ENCODE measurements around the gene ITGA7.
A peak's percentile ranks its signal among the peaks of the same experiment; 100 is the strongest.

Gene ITGA7

GRCh38 chr12:55729819-55730818 lies 22.4 kb upstream of the ITGA7 start:
- peak overlapping the region; percentile 98 for H3K27ac ChIP-seq (ENCODE audit: low read depth, low read length)
- H3K9ac ChIP-seq (ENCODE audit: low read length) = peak overlapping the region; percentile 72
- H3K4me1 ChIP-seq (ENCODE audit: insufficient read depth, low read length) = peaks cover 38% of the 10 kb centered on the region
- H3K9me3 ChIP-seq (ENCODE audit: low read length) = no peaks in the 10 kb centered on the region
- H3K27me3 ChIP-seq (ENCODE audit: control insufficient read depth in 1 of 2, insufficient read depth in 2 of 2, low read length in 2 of 2) = no peaks in the 10 kb centered on the region
- peak overlapping the region; percentile 56 to 97 for H3K4me3 ChIP-seq (ENCODE audit: low read depth in 1 of 2, low read length in 2 of 2)
- H3K36me3 ChIP-seq (ENCODE audit: insufficient read depth, low read length) = peaks cover 22% of the 10 kb centered on the region

- Histone ChIP-seq H3K9me3 (ENCODE audit: low read length) (no peaks in the 10 kb centered on the region), H3K9ac (ENCODE audit: low read length) (peak within 1 kb of the TSS; percentile 91), H3K4me1 (ENCODE audit: insufficient read depth, low read length) (peaks cover 47% of the 10 kb centered on the region), H3K27me3 (ENCODE audit: control insufficient read depth in 1 of 2, insufficient read depth in 2 of 2, low read length in 2 of 2) (no peaks in the 10 kb centered on the region), H3K27ac (ENCODE audit: low read depth, low read length) (peak within 1 kb of the TSS; percentile 98), H3K4me3 (ENCODE audit: low read depth in 1 of 2, low read length in 2 of 2) (peak within 1 kb of the TSS; percentile 83 to 97), H3K36me3 (ENCODE audit: insufficient read depth, low read length) (peaks cover 32% of the 10 kb centered on the region)
These were observed 21.5 kb upstream of the ITGA7 start, which contains the start of gene CD63 for GRCh38 chr12:55728939-55729818. Gene CD63 (minus strand): TSS chr12:55729009. CDS start chr12:55728341, 668 bp downstream.

- Histone ChIP-seq H3K27ac (ENCODE audit: low read depth, low read length) (peak overlapping the region; percentile 98), H3K4me3 (ENCODE audit: low read depth in 1 of 2, low read length in 2 of 2) (peak overlapping the region; percentile 83 to 97), H3K27me3 (ENCODE audit: control insufficient read depth in 1 of 2, insufficient read depth in 2 of 2, low read length in 2 of 2) (no peaks in the 10 kb centered on the region), H3K4me1 (ENCODE audit: insufficient read depth, low read length) (peaks cover 55% of the 10 kb centered on the region), H3K9me3 (ENCODE audit: low read length) (no peaks in the 10 kb centered on the region), H3K9ac (ENCODE audit: low read length) (peak overlapping the region; percentile 91), H3K36me3 (ENCODE audit: insufficient read depth, low read length) (peaks cover 36% of the 10 kb centered on the region)
These were observed 20.7 kb upstream of the ITGA7 start for GRCh38 chr12:55728186-55728938.

- Histone ChIP-seq H3K9ac (ENCODE audit: low read length) (peak overlapping the region; percentile 91), H3K36me3 (ENCODE audit: insufficient read depth, low read length) (peaks cover 36% of the 10 kb centered on the region), H3K4me1 (ENCODE audit: insufficient read depth, low read length) (peaks cover 55% of the 10 kb centered on the region)
These were observed 20.0 kb upstream of the ITGA7 start for GRCh38 chr12:55727643-55728185.

DNA sequence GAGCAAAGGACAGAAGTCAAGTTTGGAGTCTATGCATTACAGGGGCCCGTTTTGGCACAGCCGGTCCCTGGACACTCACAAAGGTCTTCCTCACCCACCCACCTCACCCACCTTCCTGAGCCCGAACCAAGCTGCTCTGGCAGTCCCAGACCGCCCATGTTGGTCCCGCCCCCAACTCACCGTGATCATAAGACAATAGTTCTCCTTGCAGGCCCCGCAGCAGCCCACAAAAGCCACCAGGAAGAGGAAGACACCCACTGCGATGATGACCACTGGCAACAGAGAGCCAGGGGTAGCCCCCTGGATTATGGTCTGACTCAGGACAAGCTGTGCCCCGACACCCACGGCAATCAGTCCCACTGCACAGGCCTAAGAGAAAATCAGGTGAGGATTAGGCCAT lies 19.3 kb upstream of the ITGA7 start:
- Histone ChIP-seq H3K4me1 (ENCODE audit: insufficient read depth, low read length) (peaks cover 55% of the 10 kb centered on the region), H3K27ac (ENCODE audit: low read depth, low read length) (peak overlapping the region; percentile 98), H3K4me3 (ENCODE audit: low read depth in 1 of 2, low read length in 2 of 2) (peak overlapping the region; percentile 83 to 97), H3K9me3 (ENCODE audit: low read length) (no peaks in the 10 kb centered on the region), H3K36me3 (ENCODE audit: insufficient read depth, low read length) (peaks cover 36% of the 10 kb centered on the region), H3K27me3 (ENCODE audit: control insufficient read depth in 1 of 2, insufficient read depth in 2 of 2, low read length in 2 of 2) (no peaks in the 10 kb centered on the region), H3K9ac (ENCODE audit: low read length) (peak overlapping the region; percentile 91)

More at GRCh38 chr12:55727643-55728185, 20.0 kb upstream of the ITGA7 start:
- H3K27ac ChIP-seq (ENCODE audit: low read depth, low read length) = peak overlapping the region; percentile 98
- H3K4me3 ChIP-seq (ENCODE audit: low read depth in 1 of 2, low read length in 2 of 2) = peak overlapping the region; percentile 83 to 97
- no peaks in the 10 kb centered on the region for H3K27me3 ChIP-seq (ENCODE audit: control insufficient read depth in 1 of 2, insufficient read depth in 2 of 2, low read length in 2 of 2)
- H3K9me3 ChIP-seq (ENCODE audit: low read length) = no peaks in the 10 kb centered on the region

GRCh38 chr12:55725556-55725955 lies 17.9 kb upstream of the ITGA7 start:
- Histone ChIP-seq H3K9ac (ENCODE audit: low read length) (no peak overlapping the region), H3K36me3 (ENCODE audit: insufficient read depth, low read length) (peaks cover 36% of the 10 kb centered on the region), H3K27me3 (ENCODE audit: control insufficient read depth in 1 of 2, insufficient read depth in 2 of 2, low read length in 2 of 2) (no peaks in the 10 kb centered on the region), H3K27ac (ENCODE audit: low read depth, low read length) (peak overlapping the region; percentile 52), H3K4me1 (ENCODE audit: insufficient read depth, low read length) (peaks cover 62% of the 10 kb centered on the region), H3K9me3 (ENCODE audit: low read length) (no peaks in the 10 kb centered on the region), H3K4me3 (ENCODE audit: low read depth in 1 of 2, low read length in 2 of 2) (no peak overlapping the region)

- Histone ChIP-seq H3K27me3 (ENCODE audit: control insufficient read depth in 1 of 2, insufficient read depth in 2 of 2, low read length in 2 of 2) (no peaks in the 10 kb centered on the region), H3K4me3 (ENCODE audit: low read depth in 1 of 2, low read length in 2 of 2) (no peak overlapping the region), H3K9me3 (ENCODE audit: low read length) (no peaks in the 10 kb centered on the region), H3K4me1 (ENCODE audit: insufficient read depth, low read length) (peaks cover 63% of the 10 kb centered on the region), H3K27ac (ENCODE audit: low read depth, low read length) (peak overlapping the region; percentile 52), H3K9ac (ENCODE audit: low read length) (no peak overlapping the region), H3K36me3 (ENCODE audit: insufficient read depth, low read length) (peaks cover 36% of the 10 kb centered on the region)
These were observed 17.2 kb upstream of the ITGA7 start for GRCh38 chr12:55724940-55725309.

- H3K4me3 ChIP-seq (ENCODE audit: low read depth in 1 of 2, low read length in 2 of 2) = peak overlapping the region in 1 of 2 donors; percentile 11
- peaks cover 36% of the 10 kb centered on the region for H3K36me3 ChIP-seq (ENCODE audit: insufficient read depth, low read length)
- H3K4me1 ChIP-seq (ENCODE audit: insufficient read depth, low read length) = peaks cover 69% of the 10 kb centered on the region
- no peaks in the 10 kb centered on the region for H3K9me3 ChIP-seq (ENCODE audit: low read length)
- H3K27ac ChIP-seq (ENCODE audit: low read depth, low read length) = peak overlapping the region; percentile 52
- no peaks in the 10 kb centered on the region for H3K27me3 ChIP-seq (ENCODE audit: control insufficient read depth in 1 of 2, insufficient read depth in 2 of 2, low read length in 2 of 2)
- H3K9ac ChIP-seq (ENCODE audit: low read length) = peak overlapping the region; percentile 8
These were observed 16.7 kb upstream of the ITGA7 start for GRCh38 chr12:55724226-55724939.

GRCh38 chr12:55723516-55724225 lies 16.0 kb upstream of the ITGA7 start:
- Histone ChIP-seq H3K36me3 (ENCODE audit: insufficient read depth, low read length) (peaks cover 36% of the 10 kb centered on the region), H3K27me3 (ENCODE audit: control insufficient read depth in 1 of 2, insufficient read depth in 2 of 2, low read length in 2 of 2) (no peaks in the 10 kb centered on the region), H3K27ac (ENCODE audit: low read depth, low read length) (peak overlapping the region; percentile 52), H3K4me1 (ENCODE audit: insufficient read depth, low read length) (peaks cover 76% of the 10 kb centered on the region), H3K9me3 (ENCODE audit: low read length) (no peaks in the 10 kb centered on the region), H3K4me3 (ENCODE audit: low read depth in 1 of 2, low read length in 2 of 2) (peak overlapping the region in 1 of 2 donors; percentile 11), H3K9ac (ENCODE audit: low read length) (peak overlapping the region; percentile 8)

Data from muscle layer of colon (tissue), 2 donors.